Muscle layer of duodenum (tissue), 2 donors: Measurements from ENCODE around the gene AICDA.
"Not testable (repeated sequence)": the region's sequence is repeated elsewhere in the genome, so short reads cannot be mapped to it uniquely, and the experiment has no call there.

Source experiments
- H3K27ac ChIP-seq: one replicate; pipeline ENCODE4 v1.7.0; 2013; ENCODE audit warnings: mild to moderate bottlenecking, low read length
- H3K27me3 ChIP-seq: one replicate; pipeline ENCODE4 v1.7.0; 2013; ENCODE audit warnings: low read depth, mild to moderate bottlenecking, control low read depth, low read length
- H3K36me3 ChIP-seq, 2 donors: one replicate each; pipeline ENCODE4 v1.7.0; 2013; ENCODE audit warnings: low read length in 2 of 2, control low read depth in 1 of 2, mild to moderate bottlenecking in 1 of 2; ENCODE audit not compliant: insufficient read depth in 2 of 2, control insufficient read depth in 1 of 2
- H3K4me1 ChIP-seq, 2 donors: one replicate each; pipeline ENCODE4 v1.7.0; 2013; ENCODE audit warnings: low read length in 2 of 2, mild to moderate bottlenecking in 2 of 2, control low read depth in 1 of 2, moderate library complexity in 1 of 2; ENCODE audit not compliant: insufficient read depth in 2 of 2, control insufficient read depth in 1 of 2
- H3K4me3 ChIP-seq, 2 donors: one replicate each; pipeline ENCODE4 v1.7.0; 2013; ENCODE audit warnings: low read length in 2 of 2, low read depth in 1 of 2, mild to moderate bottlenecking in 1 of 2
- H3K9me3 ChIP-seq, 2 donors: one replicate each; pipeline ENCODE4 v1.7.0; 2013; ENCODE audit warnings: low read length in 2 of 2, control low read depth in 1 of 2, mild to moderate bottlenecking in 1 of 2; ENCODE audit not compliant: control insufficient read depth in 1 of 2
- donor health status: healthy.

Gene AICDA

DNA sequence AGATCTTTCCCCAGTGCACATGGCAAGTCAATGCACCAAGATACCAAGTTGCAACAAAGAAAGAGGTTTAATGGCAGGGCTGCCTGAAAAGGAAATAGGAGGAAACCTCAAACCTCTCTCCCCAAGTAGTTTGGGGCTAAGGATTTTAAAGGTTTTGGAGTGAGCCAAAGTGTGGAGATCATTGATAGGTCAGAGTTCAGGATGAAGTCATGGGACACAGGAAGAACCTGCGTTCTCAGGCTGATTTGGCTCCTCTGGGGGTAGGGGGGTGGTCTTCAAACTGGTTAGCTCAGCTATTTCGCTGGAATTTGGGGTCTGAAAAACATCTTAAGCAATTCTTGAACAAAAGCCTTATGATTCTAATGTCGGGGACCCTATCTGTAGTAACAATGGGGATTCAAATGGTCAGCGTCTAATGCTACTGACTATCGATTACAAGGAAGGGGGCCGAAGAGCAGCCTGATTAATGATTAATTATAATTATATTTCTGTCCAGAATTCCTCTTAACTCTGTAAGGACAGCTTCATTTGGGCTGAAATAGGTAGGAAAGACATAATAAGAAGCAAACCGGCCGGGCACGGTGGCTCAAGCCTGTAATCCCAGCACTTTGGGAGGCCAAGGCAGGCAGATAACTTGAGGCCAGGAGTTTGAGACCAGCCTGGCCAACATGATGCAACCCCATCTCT, 31.4 kb downstream of the AICDA start:
- Histone ChIP-seq H3K27ac (no peak overlapping the region), H3K9me3 (no peaks in the 10 kb centered on the region), H3K27me3 (no peaks in the 10 kb centered on the region), H3K36me3 (no peaks in the 10 kb centered on the region), H3K4me3 (no peak overlapping the region), H3K4me1 (no peaks in the 10 kb centered on the region)

DNA sequence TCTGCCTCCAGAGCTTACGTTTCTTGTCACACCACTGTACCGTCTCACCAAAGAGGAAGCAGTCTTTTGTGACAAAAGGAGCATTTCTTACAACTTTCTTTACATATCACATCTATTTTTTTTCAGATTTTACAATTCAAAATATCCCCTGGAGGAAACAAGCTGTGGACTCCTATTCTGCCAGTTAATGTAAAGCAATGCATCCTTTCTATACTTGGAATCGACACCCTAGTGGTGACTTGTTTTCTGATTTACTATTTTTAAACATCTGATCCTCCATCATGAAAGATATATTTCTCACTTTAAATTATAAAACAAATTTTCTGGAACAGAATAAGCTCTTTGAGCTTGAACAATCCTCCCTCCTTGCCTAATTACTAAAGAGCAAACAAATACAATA, 34.8 kb downstream of the AICDA start:
- H3K4me1 ChIP-seq, result no peaks in the 10 kb centered on the region
- H3K36me3 ChIP-seq, result no peaks in the 10 kb centered on the region
- no peak overlapping the region for H3K27ac ChIP-seq
- H3K4me3 ChIP-seq, result no peak overlapping the region
- H3K27me3 ChIP-seq, result no peaks in the 10 kb centered on the region
- no peaks in the 10 kb centered on the region for H3K9me3 ChIP-seq

DNA sequence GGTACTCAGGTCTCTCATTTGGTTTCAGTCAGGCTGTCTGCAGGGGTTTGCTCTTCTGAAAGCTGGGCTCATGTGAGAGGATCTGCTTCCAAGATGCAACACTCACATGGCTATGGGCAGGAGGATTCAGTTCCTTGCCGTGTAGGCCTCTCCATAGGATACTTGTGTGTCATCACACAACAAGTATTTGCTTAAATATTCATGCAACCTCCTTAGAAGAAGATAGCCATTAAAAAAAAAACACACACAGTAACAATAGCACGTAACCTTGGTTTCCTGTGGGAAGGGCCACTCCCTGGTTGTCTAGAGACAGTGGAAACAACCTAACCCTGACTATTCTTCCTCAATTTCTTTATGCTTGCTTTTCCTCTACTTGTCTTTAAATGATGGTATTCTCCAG, 40.2 kb downstream of the AICDA start:
- H3K4me1 ChIP-seq, result no peaks in the 10 kb centered on the region
- peaks cover 0 to under 1% of the 10 kb centered on the region in 2 donors for H3K9me3 ChIP-seq
- H3K27ac ChIP-seq, result no peak overlapping the region
- H3K36me3 ChIP-seq, result no peaks in the 10 kb centered on the region
- H3K4me3 ChIP-seq, result no peak overlapping the region
- H3K27me3 ChIP-seq, result no peaks in the 10 kb centered on the region

DNA sequence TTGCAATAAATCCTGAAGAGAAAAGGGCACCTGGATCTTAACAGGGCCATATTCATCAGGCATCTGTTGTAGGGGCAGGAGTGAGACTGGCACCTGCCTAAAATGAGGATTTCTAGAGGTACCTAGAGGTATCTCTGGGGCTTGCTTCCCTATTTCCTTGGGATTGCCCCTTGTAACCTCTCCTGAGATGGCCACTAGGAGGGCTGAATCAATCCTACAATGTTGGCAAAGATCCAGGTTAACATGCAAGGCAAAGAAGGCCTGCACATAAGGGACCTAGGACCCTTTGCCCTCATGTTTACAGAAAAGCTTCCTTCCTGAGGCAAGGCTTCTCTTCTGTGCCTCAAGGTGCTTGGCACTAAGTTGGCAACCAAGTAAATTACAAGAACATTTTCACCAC, 46.1 kb downstream of the AICDA start:
- Histone ChIP-seq H3K4me1 (no peaks in the 10 kb centered on the region), H3K27me3 (no peaks in the 10 kb centered on the region), H3K27ac (no peak overlapping the region), H3K36me3 (no peaks in the 10 kb centered on the region), H3K4me3 (peak overlapping the region in 1 of 2 donors; percentile 46), H3K9me3 (peaks cover 11 to 12% of the 10 kb centered on the region in 2 donors)

DNA sequence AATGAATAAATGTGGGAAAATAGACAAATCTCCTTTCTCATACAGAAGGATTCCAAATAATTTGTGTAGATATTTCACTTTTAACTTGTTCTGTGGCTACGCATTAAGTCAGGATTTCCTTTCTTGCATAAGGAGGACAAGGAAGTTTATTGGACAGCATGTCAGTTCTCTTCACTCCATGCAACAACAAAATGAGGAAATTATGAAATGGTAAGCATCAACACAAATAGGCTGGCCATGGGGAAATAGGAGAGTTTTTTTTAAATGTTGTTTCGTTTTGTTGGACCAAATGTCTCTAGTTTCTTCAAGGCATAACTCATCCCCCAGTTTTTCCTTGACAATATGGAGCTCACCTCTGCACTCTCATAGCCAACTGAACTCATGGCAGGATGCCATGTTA, 46.6 kb downstream of the AICDA start:
- peaks cover 12 to 15% of the 10 kb centered on the region in 2 donors for H3K9me3 ChIP-seq
- not testable (repeated sequence) for H3K4me1 ChIP-seq, H3K27ac ChIP-seq, H3K36me3 ChIP-seq, H3K27me3 ChIP-seq
- H3K4me3 ChIP-seq, result peak overlapping the region in 1 of 2 donors; percentile 46

DNA sequence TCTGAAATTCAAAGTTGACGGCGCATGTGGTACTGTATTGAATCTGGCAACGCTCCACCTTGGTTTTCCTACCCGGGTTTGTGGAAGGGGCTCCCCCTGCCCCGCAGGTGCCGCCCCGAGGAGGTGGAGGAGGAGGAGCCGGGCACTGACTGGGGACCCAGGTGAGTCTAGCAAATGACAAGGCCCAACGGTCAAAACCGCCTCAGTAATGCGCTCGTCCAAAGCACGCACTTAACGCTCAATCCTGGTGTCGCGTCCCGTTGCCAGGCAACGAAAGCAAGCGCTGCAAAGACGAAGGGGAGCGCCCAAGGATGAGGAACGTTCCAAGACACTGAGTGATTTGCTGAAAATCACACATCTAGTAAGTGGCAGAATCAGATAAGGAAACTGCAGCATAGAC, 48.0 kb downstream of the AICDA start:
- H3K4me1 ChIP-seq, result no peaks in the 10 kb centered on the region
- peaks cover 12 to 16% of the 10 kb centered on the region in 2 donors for H3K9me3 ChIP-seq
- no peaks in the 10 kb centered on the region for H3K36me3 ChIP-seq
- H3K4me3 ChIP-seq, result no peak overlapping the region
- H3K27ac ChIP-seq, result no peak overlapping the region
- H3K27me3 ChIP-seq, result no peaks in the 10 kb centered on the region

DNA sequence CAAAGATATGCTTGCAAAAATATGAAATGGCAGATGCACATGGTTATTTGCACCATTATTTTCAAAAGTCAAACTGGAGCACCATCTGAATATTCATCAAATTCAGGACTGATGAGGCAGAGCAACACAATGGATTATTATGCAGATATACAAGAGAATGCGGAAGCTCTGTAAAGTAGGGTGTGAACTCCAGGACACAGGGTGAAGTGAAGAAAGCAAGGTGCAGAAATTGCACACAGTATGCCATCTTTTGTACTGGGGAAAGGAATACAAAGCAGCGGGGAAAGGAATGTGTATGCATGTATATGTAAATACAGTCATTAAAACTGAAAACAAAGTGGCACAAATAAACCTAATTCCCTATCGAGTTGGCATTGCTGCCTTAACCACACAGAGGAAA, 49.3 kb downstream of the AICDA start:
- Histone ChIP-seq H3K4me3 (no peak overlapping the region), H3K27me3 (no peaks in the 10 kb centered on the region), H3K9me3 (peaks cover 12 to 16% of the 10 kb centered on the region in 2 donors), H3K4me1 (no peaks in the 10 kb centered on the region), H3K36me3 (no peaks in the 10 kb centered on the region), H3K27ac (no peak overlapping the region)

DNA sequence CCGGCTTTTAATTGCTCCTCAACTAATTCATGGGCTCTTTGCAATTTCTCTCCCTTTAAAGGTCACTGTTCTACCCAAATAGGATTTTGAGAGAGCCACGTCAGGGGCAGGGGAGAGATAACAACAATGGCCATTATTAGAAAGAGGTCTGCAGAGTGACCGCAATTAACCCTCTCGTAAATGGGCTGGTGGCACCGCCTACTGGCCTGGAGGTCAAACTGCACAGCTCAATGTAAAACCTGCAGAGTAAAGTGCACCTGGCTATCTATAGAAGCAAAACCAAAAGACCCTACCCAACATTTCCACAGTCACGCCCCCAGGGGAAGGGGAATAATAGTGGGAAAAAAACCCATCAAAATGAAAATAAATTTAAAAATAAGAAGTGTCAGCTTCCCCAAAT, 50.3 kb downstream of the AICDA start:
- Histone ChIP-seq H3K4me3 (no peak overlapping the region), H3K27ac (no peak overlapping the region), H3K27me3 (no peaks in the 10 kb centered on the region), H3K4me1 (no peaks in the 10 kb centered on the region), H3K9me3 (peaks cover 9 to 16% of the 10 kb centered on the region in 2 donors), H3K36me3 (no peaks in the 10 kb centered on the region)

DNA sequence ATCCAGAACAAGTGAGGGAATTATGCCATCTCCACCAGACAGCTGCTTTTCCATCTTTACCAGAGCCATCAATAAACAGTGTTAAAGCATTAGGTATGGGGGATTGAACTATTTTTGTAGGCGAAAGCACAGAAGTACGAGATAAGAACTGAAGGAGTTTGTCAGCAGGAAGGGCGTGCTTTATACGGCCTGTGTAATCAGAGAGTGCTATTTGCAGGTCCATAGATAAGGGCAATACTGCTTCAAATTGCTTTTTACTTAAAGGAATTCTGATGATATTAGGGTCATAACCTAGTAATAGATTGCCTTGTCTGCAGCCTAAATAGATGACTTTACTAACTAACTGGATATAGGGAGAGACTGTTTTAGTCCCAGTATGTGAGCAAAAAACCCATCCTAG, 51.6 kb downstream of the AICDA start:
- Histone ChIP-seq H3K36me3 (no peaks in the 10 kb centered on the region), H3K9me3 (peaks cover 5 to 16% of the 10 kb centered on the region in 2 donors), H3K4me1 (no peaks in the 10 kb centered on the region), H3K27ac (no peak overlapping the region), H3K4me3 (no peak overlapping the region), H3K27me3 (no peaks in the 10 kb centered on the region)

DNA sequence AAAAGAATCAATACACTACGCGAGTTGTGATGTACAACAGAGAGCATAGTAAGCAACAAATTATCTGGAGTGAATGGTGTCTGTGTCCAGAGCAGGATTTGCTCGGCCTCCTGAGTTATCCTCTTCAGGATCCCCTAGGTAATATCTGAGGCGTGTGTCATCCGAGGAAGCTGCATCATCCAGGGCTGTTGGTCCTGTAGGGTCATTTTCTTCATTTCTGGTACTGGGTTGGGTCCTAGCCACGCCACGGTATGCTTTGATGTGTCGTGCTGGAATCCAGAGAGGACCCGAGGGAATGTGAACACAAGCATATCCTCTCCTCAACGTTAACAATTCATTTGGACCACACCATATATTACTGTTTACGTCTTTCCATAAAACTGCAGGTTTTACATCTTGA, 53.0 kb downstream of the AICDA start:
- no peaks in the 10 kb centered on the region for H3K4me1 ChIP-seq
- no peak overlapping the region for H3K27ac ChIP-seq
- peaks cover 5 to 16% of the 10 kb centered on the region in 2 donors for H3K9me3 ChIP-seq
- H3K27me3 ChIP-seq, result no peaks in the 10 kb centered on the region
- H3K36me3 ChIP-seq, result no peaks in the 10 kb centered on the region
- H3K4me3 ChIP-seq, result no peak overlapping the region

DNA sequence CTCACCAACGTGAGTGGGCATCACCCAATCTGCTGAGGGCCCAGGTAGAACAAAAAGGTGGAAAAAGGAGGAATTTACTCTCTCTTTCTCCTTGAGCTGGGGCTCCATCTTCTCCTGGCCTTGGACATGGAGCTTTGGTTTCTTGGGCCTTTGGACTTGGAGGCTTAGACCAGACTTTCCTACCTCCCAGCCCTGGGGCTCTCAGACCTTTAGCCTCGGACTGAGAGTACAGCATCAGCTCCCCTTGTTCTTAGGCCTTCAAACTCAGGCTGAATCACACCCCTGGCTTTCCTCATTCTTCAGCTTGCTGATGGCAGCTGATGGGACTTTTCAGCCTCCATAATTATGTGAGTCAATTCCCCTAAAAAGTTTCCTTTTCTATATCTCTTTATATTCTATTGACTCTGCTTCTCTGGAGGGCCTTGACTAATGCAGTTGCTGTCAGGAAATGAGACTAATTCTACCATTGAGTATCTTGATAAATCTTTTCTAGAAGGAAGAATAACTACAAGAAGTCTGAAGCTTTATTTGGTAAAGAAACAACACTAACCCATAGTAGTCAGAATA, 56.0 kb downstream of the AICDA start:
- no peaks in the 10 kb centered on the region for H3K36me3 ChIP-seq
- no peak overlapping the region for H3K4me3 ChIP-seq
- no peaks in the 10 kb centered on the region for H3K27me3 ChIP-seq
- no peaks in the 10 kb centered on the region for H3K4me1 ChIP-seq
- H3K27ac ChIP-seq, result no peak overlapping the region
- peaks cover 0 to 6% of the 10 kb centered on the region in 2 donors for H3K9me3 ChIP-seq
